Suprapubic skin (tissue), 4 donors: Measurements from ENCODE around the gene RAB8A.
"Not testable (repeated sequence)": the region's sequence is repeated elsewhere in the genome, so short reads cannot be mapped to it uniquely, and the experiment has no call there.

Experiments
- CTCF ChIP-seq, 2 donors: fragments of 200-600 bp in 1 of 2; fragments of 450-650 bp in 1 of 2; sonication (generic) in 1 of 2; IDR thresholded peaks; one replicate each; pipeline ENCODE4 v1.5.1; 2016 to 2019; ENCODE audit warnings: antibody characterized with exemption in 2 of 2, mild to moderate bottlenecking in 1 of 2, moderate library complexity in 1 of 2
- EP300 ChIP-seq: sonication (generic); formaldehyde crosslinking; IDR thresholded peaks from one replicate; pipeline ENCODE4 v1.6.1; 2017; ENCODE audit warnings: antibody characterized with exemption
- POLR2AphosphoS5 ChIP-seq, 3 donors: sonication (generic); formaldehyde crosslinking; IDR thresholded peaks; one replicate each; pipeline ENCODE4 v1.6.1; 2017; ENCODE audit warnings: antibody characterized with exemption in 3 of 3

- not testable (repeated sequence) for TF ChIP-seq CTCF (IDR thresholded peaks at IDR 0.05); EP300; POLR2AphosphoS5 (IDR thresholded peaks at IDR 0.05)
These were observed 24.3 kb upstream of the RAB8A start for GRCh38 chr19:16087404-16087803.
